Fibroblast of lung (primary cell): Measurements from ENCODE around the gene NFAM1.

Source experiments
- EZH2 ChIP-seq: IDR thresholded peaks from 2 replicates; pipeline ENCODE4 v1.5.1; 2012; ENCODE audit warnings: low read length, control low read depth, mild to moderate bottlenecking; ENCODE audit errors: missing control alignments
- TF ChIP-seq, protein P1 (sequence below), 2 donors: IDR thresholded peaks in 1 of 2; conservative IDR thresholded peaks in 1 of 2; 1 replicate in 1 of 2; 2 replicates in 1 of 2; pipeline ENCODE4 v1.5.1; 2011 to 2012; ENCODE audit warnings: low read length in 2 of 2, control low read depth in 1 of 2, inconsistent platforms in 1 of 2, low read depth in 1 of 2, mild to moderate bottlenecking in 1 of 2

GRCh38 chr22:42385696-42386095 lies 46.5 kb downstream of the NFAM1 start:
- TF ChIP-seq, protein P1, sequence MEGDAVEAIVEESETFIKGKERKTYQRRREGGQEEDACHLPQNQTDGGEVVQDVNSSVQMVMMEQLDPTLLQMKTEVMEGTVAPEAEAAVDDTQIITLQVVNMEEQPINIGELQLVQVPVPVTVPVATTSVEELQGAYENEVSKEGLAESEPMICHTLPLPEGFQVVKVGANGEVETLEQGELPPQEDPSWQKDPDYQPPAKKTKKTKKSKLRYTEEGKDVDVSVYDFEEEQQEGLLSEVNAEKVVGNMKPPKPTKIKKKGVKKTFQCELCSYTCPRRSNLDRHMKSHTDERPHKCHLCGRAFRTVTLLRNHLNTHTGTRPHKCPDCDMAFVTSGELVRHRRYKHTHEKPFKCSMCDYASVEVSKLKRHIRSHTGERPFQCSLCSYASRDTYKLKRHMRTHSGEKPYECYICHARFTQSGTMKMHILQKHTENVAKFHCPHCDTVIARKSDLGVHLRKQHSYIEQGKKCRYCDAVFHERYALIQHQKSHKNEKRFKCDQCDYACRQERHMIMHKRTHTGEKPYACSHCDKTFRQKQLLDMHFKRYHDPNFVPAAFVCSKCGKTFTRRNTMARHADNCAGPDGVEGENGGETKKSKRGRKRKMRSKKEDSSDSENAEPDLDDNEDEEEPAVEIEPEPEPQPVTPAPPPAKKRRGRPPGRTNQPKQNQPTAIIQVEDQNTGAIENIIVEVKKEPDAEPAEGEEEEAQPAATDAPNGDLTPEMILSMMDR (conservative IDR thresholded peaks at IDR 0.05 in 1 of 2, IDR thresholded peaks at IDR 0.05 in 1 of 2; ENCODE audit: low read depth in 1 of 2, low read length in 2 of 2), result no peak
- no peak for TF ChIP-seq EZH2
